ENCODE measurements around the gene COTL1. TPM values are rescaled to one million over a fixed set of nuclear protein-coding genes. Genes with fewer than 3 reads are reported as not detected.

Gene COTL1
- total and polyA plus RNA-seq, 2 of the 13 experiments (the other 11 are each of a cell fraction or from before 2014, with no cell fraction given) = 8.7 to 16.9 TPM

DNA sequence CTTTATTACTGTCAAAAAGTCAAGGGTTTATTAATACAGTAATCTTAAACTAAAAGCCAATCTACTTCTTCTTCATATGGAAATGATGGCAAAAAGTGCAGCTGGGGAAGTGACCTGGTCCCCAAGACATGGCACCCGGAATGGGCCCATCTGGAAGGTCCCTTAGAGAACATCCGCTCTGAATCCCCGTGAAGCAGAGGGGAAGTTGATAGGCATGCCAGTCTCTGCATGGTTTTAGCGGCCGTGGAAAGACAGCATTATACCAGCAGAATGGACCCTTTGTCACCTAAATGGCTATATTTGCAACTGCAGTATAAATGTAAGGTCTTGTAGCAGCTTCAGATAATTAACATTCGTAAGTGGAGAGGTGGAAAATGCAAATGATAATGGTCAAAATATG, 32.4 kb downstream of the COTL1 start:
- no peaks in the 10 kb centered on the region for H3K79me2 ChIP-seq (ENCODE audit: insufficient read depth, low read length)
- in situ Hi-C loops (cut with HindIII; ENCODE audit: extremely low pct_ligation_motif_present, low pct_unique_long_range_greater_than_20kb) = no loop called here
- no TSS peak for BruUV-seq (replicated peaks)
- POLR2A ChIA-PET = interaction anchor here (1.0 to 1.3 kb wide), 2 partner anchors 9 to 14 kb away, joined by 3 to 5 read pairs; no protein-coding TSS in a partner anchor
- no peak overlapping the region for H3K4me3 ChIP-seq (replicated peaks in 1 of 3; ENCODE audit: insufficient read depth in 1 of 3, low read depth in 2 of 3, low read length in 3 of 3)
- H3K4me1 ChIP-seq (ENCODE audit: insufficient read depth, low read length) = peaks cover 60% of the 10 kb centered on the region
- WGBS (ENCODE audit: low lambda C conversion rate) = 91% methylated on average over 6 of the region's 6 CpGs
- TF ChIP-seq CHCHD3 (CRISPR knock-in tag; IDR thresholded peaks at IDR 0.05) (no peak), SP4 (CRISPR knock-in tag; IDR thresholded peaks at IDR 0.05) (no peak), KLF9 (CRISPR knock-in tag; IDR thresholded peaks at IDR 0.05; ENCODE audit: low read depth) (no peak), ZNF563 (CRISPR knock-in tag; IDR thresholded peaks at IDR 0.05) (no peak), ZSCAN31 (CRISPR knock-in tag; IDR thresholded peaks at IDR 0.05; ENCODE audit: low read depth) (no peak), TEF (CRISPR knock-in tag; IDR thresholded peaks at IDR 0.05) (no peak), ZNF281 (CRISPR knock-in tag; IDR thresholded peaks at IDR 0.05; ENCODE audit: borderline replicate concordance) (no peak), WIZ (CRISPR knock-in tag; IDR thresholded peaks at IDR 0.05) (no peak), GPN1 (CRISPR knock-in tag; IDR thresholded peaks at IDR 0.05; ENCODE audit: borderline replicate concordance) (no peak), ZNF558 (CRISPR knock-in tag; IDR thresholded peaks at IDR 0.05; ENCODE audit: borderline replicate concordance) (no peak), NR2C2 (CRISPR knock-in tag; IDR thresholded peaks at IDR 0.05; ENCODE audit: borderline replicate concordance) (no peak), ZNF792 (CRISPR knock-in tag; IDR thresholded peaks at IDR 0.05) (no peak), NFE2L2 (IDR thresholded peaks at IDR 0.05; ENCODE audit: low read length) (no peak), ZNF251 (CRISPR knock-in tag; IDR thresholded peaks at IDR 0.05) (no peak), ZNF788 (CRISPR knock-in tag; IDR thresholded peaks at IDR 0.05; ENCODE audit: borderline replicate concordance) (no peak), ZFY (CRISPR knock-in tag; IDR thresholded peaks at IDR 0.05) (no peak), ZNF224 (CRISPR knock-in tag; IDR thresholded peaks at IDR 0.05) (no peak), POGK (CRISPR knock-in tag; conservative IDR thresholded peaks at IDR 0.05) (no peak), ARNTL (CRISPR knock-in tag; IDR thresholded peaks at IDR 0.05) (no peak), ZNF878 (CRISPR knock-in tag; IDR thresholded peaks at IDR 0.05) (no peak)
- intact Hi-C loops (cut with micrococcal nuclease; ENCODE audit: unreplicated experiment) = no loop called here
- H2AFZ ChIP-seq (ENCODE audit: low read length) = no peak overlapping the region
- no peak overlapping the region for H3K9ac ChIP-seq (ENCODE audit: insufficient read depth, low read depth, low read length)
- H3K36me3 ChIP-seq (replicated peaks in 1 of 2; ENCODE audit: control insufficient read depth in 1 of 2, insufficient read depth in 2 of 2, low read length in 2 of 2) = peaks cover 0 to 5% of the 10 kb centered on the region in 2 experiments; a peak in 1 of 5 replicates
- H3K27ac ChIP-seq (ENCODE audit: extremely low read length, insufficient read depth, low read length) = no peak overlapping the region
- no peaks in the 10 kb centered on the region for H3K9me3 ChIP-seq (ENCODE audit: low read length)
- H3K27me3 ChIP-seq (ENCODE audit: control insufficient read depth in 1 of 2, insufficient read depth in 2 of 2, low read length in 2 of 2) = no peaks in the 10 kb centered on the region
- FAIRE-seq (no peak), ATAC-seq (no peak), DNase-seq (ENCODE audit: low spot score) (no peak)
- no peaks in the 10 kb centered on the region for H4K20me1 ChIP-seq (ENCODE audit: insufficient read depth, low read length)
- CTCF ChIA-PET (ENCODE audit: low intra/inter-chr PET ratio, low total read pairs) = no interaction called here
- no peak overlapping the region for H3K4me2 ChIP-seq (ENCODE audit: low read depth, low read length)
